Gastrocnemius medialis (tissue), 4 donors: ENCODE data around the gene KIFC3.

Source experiments
- POLR2A ChIP-seq, 2 donors: fragments of 450-650 bp; IDR thresholded peaks; one replicate each; pipeline ENCODE4 v1.6.1; 2017; ENCODE audit warnings: antibody characterized with exemption in 2 of 2, mild to moderate bottlenecking in 2 of 2, moderate library complexity in 2 of 2
- TF ChIP-seq, protein P1 (sequence below), 5 experiments: fragments of 450-650 bp in 3 of 5; fragments of 200-600 bp in 2 of 5; sonication (generic) in 2 of 5; IDR thresholded peaks in 4 of 5; conservative IDR thresholded peaks in 1 of 5; 1 replicate in 4 of 5; 2 replicates in 1 of 5; pipeline ENCODE4 v1.5.1; 2016 to 2019; ENCODE audit warnings: antibody characterized with exemption in 5 of 5, mild to moderate bottlenecking in 3 of 5, moderate library complexity in 3 of 5

DNA sequence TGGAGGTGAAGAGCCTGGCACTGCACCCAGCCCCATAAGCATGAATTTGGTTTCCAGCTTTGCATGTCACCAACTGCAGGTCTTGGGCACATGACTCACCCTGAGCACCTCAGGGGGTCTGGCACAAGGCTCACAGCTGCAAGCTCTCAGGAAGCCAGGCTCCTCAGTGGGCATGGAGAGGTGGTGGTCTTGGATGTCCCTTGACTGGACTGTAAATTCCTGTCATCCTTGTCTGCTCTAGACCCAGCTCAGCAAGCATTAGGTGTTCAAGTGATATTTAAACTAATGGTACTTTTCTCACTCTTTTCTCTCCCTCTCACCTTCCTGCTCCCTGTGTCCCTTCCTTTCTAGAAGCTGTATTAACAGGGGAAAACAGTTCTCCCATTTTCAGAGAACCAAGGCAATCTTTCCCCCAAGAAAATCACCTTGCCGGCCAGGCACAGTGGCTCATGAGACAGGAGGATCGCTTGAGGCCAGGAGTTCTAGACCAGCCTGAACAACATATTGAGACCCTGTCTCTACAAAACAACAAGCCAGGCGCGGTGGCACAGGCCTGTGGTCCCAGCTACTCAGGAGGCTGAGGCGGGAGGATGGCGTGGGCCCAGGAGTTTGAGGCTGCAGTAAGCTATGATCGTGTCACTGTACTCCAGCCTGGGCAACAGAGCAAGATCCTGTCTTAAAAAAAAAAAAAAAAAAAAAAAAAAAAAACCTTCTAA, 5.1 kb upstream of the KIFC3 start:
- TF ChIP-seq, protein P1, sequence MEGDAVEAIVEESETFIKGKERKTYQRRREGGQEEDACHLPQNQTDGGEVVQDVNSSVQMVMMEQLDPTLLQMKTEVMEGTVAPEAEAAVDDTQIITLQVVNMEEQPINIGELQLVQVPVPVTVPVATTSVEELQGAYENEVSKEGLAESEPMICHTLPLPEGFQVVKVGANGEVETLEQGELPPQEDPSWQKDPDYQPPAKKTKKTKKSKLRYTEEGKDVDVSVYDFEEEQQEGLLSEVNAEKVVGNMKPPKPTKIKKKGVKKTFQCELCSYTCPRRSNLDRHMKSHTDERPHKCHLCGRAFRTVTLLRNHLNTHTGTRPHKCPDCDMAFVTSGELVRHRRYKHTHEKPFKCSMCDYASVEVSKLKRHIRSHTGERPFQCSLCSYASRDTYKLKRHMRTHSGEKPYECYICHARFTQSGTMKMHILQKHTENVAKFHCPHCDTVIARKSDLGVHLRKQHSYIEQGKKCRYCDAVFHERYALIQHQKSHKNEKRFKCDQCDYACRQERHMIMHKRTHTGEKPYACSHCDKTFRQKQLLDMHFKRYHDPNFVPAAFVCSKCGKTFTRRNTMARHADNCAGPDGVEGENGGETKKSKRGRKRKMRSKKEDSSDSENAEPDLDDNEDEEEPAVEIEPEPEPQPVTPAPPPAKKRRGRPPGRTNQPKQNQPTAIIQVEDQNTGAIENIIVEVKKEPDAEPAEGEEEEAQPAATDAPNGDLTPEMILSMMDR (IDR thresholded peaks at IDR 0.05 in 4 of 5, conservative IDR thresholded peaks at IDR 0.05 in 1 of 5), result no peak
- TF ChIP-seq POLR2A (IDR thresholded peaks at IDR 0.05), result no peak
